Activated T-helper 1 cell treated with anti-CD3 and anti-CD28 coated beads, Interleukin-2, amount 50 U/mL, for 16 hours (primary cell): Measurements from ENCODE around the gene WASHC1.
"Not testable (repeated sequence)": the region's sequence is repeated elsewhere in the genome, so short reads cannot be mapped to it uniquely, and the experiment has no call there.

Source experiments
- DNase-seq, 2 donors: peaks; one replicate each; pipeline ENCODE4 v3.0.0-alpha.2; 2020; ENCODE audit warnings: low read depth in 1 of 2, low spot score in 1 of 2

The WASHC1 gene

GRCh38 chr9:29356-29755, at the start of gene WASHC1:
Gene WASHC1, minus strand, starts transcription at chr9:29456. Its CDS starts 4,457 bp downstream, at chr9:24999.
- not testable (repeated sequence) for DNase-seq

GRCh38 chr9:78333-78732, 49.1 kb upstream of the WASHC1 start:
- not testable (repeated sequence) for DNase-seq

- DNase-seq = not testable (repeated sequence)
Observed at GRCh38 chr9:76389-76788, 47.1 kb upstream of the WASHC1 start.

- not testable (repeated sequence) for DNase-seq
Observed at GRCh38 chr9:73900-74525, 44.8 kb upstream of the WASHC1 start.

- peak in 1 of 2 donors; percentile 4 for DNase-seq
Observed at GRCh38 chr9:73076-73899, 44.0 kb upstream of the WASHC1 start.

GRCh38 chr9:63031-63629, 33.9 kb upstream of the WASHC1 start:
- peak in 1 of 2 donors; percentile 7 for DNase-seq

- not testable (repeated sequence) for DNase-seq
Observed at GRCh38 chr9:52678-53077, 23.4 kb upstream of the WASHC1 start.

- DNase-seq = not testable (repeated sequence)
Observed at GRCh38 chr9:48190-48842, 19.1 kb upstream of the WASHC1 start.

- DNase-seq = not testable (repeated sequence)
Observed at GRCh38 chr9:46639-47271, 17.5 kb upstream of the WASHC1 start.

GRCh38 chr9:46164-46563, 16.9 kb upstream of the WASHC1 start:
- DNase-seq = not testable (repeated sequence)

GRCh38 chr9:45180-45878, 16.1 kb upstream of the WASHC1 start:
- DNase-seq = not testable (repeated sequence)

- not testable (repeated sequence) for DNase-seq
Observed at GRCh38 chr9:44416-44815, 15.2 kb upstream of the WASHC1 start.

- not testable (repeated sequence) for DNase-seq
Observed at GRCh38 chr9:43636-44035, 14.4 kb upstream of the WASHC1 start.

- not testable (repeated sequence) for DNase-seq
Observed at GRCh38 chr9:43116-43515, 13.9 kb upstream of the WASHC1 start.

- not testable (repeated sequence) for DNase-seq
Observed at GRCh38 chr9:41819-42218, 12.6 kb upstream of the WASHC1 start.

- DNase-seq = not testable (repeated sequence)
Observed at GRCh38 chr9:41261-41676, 12.0 kb upstream of the WASHC1 start.

GRCh38 chr9:32308-32707, 3.1 kb upstream of the WASHC1 start:
- DNase-seq = not testable (repeated sequence)

GRCh38 chr9:28775-29174, 481 bp downstream of the WASHC1 start:
- not testable (repeated sequence) for DNase-seq

- not testable (repeated sequence) for DNase-seq
Observed at GRCh38 chr9:21621-22020, 7.6 kb downstream of the WASHC1 start.

GRCh38 chr9:16875-17274, 12.4 kb downstream of the WASHC1 start:
- not testable (repeated sequence) for DNase-seq
